Activated T-helper 1 cell treated with Interleukin-2 at 50 U/mL for 16 hours (primary cell): ENCODE results near the gene MCL1.

Experiments used
- DNase-seq: peaks from one replicate; pipeline ENCODE4 v3.0.0-alpha.2; 2020; ENCODE audit warnings: low read depth

Gene MCL1

GRCh38 chr1:150537732-150538684 is 41.4 kb downstream of the MCL1 start:
- no peak for DNase-seq

GRCh38 chr1:150536836-150537731 is 42.3 kb downstream of the MCL1 start:
- no peak for DNase-seq

- DNase-seq, result no peak
Observed at GRCh38 chr1:150535511-150536287, 43.7 kb downstream of the MCL1 start.

GRCh38 chr1:150534002-150534401 is 45.4 kb downstream of the MCL1 start:
- DNase-seq, result no peak

GRCh38 chr1:150532860-150533259 is 46.5 kb downstream of the MCL1 start:
- DNase-seq, result no peak

GRCh38 chr1:150530491-150531159 is 48.8 kb downstream of the MCL1 start:
- DNase-seq, result no peak

GRCh38 chr1:150529017-150529416 is 50.4 kb downstream of the MCL1 start:
- DNase-seq, result no peak

GRCh38 chr1:150528196-150528595 is 51.2 kb downstream of the MCL1 start:
- DNase-seq, result no peak

- DNase-seq, result no peak
Observed at GRCh38 chr1:150525348-150525747, 54.1 kb downstream of the MCL1 start.
